ENCODE results near the gene COMMD10.

Gene COMMD10

DNA sequence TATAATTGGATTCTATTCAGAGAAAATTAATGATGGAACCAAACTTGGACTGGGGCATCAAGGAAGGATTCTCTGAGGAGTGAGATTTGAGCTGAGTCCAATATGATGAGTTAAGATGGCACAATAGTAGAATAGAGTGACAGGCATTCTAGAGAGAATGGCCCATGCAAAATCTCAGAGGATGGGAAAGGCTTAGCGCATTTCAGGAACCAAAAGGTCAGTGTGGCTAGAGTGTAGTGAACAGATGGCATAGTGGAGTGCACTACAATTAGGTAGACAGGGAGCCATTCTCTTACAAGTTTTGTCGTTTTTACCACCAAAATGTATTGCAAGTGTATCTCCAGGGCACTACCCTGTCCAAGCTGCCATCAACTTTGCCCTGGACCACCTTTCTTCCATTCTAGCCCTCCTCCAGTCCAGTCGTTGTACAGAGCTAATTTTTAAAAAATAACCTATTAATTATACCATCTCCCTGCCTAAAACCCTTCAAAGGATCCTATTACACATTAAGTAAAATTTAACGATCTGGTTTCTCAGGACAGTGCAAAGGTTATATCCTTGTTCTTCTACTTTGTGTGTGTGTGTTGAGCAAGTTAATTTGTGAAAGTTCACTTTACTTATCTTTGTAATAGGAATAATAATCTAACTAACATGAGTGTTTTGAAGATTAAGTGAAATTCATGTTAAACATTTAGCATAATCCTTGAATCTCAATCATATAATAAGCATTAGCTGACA lies 211.7 kb downstream of the COMMD10 start:
- no peak for DNase-seq

DNA sequence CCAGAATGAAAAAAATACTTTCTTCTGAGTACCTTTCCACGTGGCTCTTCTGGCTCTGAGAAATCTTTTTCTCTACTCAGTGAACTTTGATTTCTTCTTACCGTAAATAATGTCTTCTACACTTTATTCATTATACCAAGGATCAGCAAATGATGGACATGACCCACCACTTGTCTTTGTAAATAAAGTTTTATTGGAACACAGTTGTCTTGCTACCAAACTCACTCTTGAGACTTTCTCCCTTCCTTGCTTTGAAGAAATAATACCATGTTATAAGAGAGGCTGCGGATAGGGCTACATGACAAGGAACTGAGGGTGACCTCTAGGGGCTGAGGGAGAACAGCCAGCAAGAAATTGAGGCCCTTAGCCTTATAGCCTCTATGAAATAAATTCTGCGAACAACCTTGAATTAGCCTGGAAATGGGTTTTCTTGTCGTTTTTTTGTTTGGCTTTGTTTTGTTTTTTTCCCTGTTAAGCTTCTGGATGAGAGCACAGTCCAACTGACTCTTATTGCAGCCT lies 212.5 kb downstream of the COMMD10 start:
- no peak for DNase-seq

DNA sequence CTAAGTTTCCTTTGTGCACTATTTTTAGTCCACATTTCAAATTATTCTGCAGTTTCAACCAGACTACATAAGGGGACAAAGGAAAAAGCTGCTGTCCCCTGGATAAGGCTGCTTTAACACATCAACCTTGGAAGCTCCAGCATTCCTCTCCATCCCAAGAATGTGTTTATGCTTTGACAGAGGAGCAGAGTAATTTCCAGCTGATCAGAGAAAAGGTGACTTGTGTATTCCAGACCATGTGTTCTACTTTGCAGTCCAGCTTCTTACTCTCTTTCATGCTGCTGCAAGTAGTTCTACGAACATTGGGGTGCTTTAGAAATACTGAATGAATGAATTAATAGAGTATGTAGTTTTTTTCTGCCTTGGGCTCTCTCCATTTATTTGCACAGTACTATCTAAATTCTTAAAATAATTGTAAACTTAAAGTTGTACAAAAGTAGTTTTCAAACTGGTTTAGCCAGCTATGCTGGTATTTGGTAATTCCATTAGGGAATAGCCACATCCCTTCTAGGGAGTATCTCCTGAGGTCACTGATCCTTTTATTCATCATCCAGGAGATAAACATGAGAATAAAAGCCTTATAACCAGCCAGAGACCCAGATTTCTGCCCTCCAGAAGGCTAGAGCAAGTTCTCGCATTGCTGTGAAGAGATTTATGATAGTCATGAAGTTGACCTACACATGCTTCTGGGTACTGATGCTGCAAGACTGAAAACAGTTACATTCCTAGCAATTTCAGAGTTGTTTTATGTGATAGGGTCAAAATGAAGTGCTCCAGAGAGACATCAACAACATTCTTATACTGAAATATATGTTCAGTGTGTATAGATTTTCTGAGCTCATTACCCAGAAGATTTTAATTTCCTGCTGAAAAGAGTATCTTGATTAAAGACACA lies 215.2 kb downstream of the COMMD10 start:
- DNase-seq: no peak

DNA sequence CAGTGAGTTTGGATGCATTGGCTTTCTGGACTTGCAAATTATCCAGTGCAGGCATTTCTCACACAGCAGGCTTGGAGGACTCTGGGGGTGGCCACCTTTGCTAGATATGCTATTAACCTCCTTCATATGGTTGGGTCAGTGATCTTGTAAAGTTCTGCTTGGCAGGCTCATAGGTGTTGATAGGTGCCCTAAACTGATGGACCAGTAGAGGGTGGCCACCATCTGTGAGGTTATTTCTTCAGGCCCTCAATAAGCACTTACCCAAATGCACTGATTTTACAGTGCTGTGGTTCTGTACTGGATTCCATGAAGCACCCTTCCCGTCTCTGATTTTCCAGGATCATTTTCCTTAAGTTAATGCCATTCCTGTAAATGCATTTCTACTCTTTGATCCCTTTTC lies 216.3 kb downstream of the COMMD10 start:
- DNase-seq: no peak

DNA sequence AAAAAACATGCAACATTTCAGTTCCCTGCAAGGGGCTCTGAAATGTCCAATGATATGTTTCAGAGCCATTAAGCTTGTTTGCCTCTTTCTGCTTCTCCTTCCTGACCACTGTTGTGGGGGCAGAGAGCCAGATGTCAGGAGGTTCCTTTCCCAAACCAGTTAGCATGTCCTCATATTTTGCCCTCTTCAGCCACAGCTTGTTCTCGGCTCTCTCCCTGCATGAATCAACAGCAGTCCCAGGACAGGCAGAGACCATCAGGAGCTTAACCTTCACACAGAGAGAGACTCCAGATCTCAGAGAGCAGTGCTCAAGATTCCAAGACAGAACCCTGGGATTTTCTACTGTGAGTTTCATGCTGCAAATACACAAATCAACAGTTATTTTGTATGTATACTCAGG lies 218.5 kb downstream of the COMMD10 start:
- no peak for DNase-seq

DNA sequence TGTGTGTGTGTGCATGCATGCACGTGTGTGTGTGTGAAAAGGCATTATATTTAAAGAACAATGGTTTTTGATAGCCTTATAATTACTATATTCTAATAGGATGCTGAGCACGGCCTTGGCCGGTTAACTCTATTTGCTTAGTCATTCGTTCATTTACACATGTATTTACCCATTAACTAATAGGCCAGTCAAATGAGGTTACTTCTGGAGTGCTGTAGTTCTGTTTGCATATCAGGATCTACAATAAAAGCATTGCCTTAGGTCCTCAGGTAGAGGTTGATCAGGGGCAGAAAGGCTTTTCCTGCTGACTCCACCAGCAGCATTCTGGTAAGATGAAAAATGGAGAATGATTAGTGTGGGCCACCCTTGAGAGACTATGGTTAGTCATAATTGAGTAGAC lies 219.0 kb downstream of the COMMD10 start:
- peak; percentile 87 for DNase-seq

DNA sequence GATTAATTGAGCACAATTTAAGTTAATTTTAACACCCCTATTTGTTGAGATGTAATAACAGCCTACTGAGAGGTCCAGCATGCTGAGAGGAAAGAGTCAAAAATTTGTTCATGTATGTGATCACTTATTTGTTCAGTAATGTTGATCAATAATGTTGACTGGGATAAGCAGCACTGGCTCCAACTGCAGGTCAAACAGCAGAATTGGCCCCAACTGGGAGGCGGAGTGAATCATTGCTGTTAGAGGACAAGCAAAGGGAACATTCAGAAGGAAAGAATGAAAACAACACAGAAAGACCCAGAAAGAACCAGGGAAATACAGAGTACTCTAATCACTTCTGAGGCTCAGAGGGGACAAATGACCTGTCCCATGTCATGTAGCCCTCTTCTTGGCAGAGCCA lies 221.1 kb downstream of the COMMD10 start:
- DNase-seq: no peak

DNA sequence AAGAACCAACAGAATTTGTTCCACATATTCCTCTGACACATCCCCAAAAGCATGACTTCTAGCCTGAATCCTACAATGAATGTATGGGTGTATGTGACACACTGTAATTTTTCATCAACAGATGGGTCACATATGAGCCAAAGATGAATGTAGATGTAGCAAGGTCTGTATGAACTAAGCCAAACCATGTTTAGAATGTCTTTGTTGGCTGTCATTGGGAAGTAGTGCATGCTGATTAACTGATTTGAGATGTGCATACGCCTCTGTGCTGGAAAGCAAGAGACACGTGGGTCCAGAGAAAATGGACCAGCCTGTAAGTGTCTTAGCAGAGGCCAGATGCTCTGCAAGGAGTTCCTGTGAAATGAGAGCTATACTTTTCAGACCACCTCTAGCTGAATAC lies 222.0 kb downstream of the COMMD10 start:
- DNase-seq: no peak

DNA sequence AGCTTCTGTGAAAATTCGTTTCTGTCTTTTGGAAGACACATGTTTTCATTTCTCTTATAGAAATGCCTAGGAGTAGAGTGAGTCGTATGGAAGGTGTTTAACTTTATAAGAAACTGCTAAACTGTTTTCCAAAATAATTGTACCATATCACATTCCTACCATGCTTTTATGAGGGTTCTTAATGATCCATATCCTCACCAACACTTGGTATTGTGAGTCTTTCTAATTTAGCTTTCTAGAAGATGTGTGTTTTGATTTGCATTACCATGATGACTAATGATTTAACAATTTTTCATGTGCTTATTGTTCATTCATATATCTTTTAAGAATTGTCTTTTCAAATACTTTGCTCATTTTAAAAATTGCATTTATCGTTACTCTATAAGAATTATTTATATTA lies 223.6 kb downstream of the COMMD10 start:
- no peak for DNase-seq

DNA sequence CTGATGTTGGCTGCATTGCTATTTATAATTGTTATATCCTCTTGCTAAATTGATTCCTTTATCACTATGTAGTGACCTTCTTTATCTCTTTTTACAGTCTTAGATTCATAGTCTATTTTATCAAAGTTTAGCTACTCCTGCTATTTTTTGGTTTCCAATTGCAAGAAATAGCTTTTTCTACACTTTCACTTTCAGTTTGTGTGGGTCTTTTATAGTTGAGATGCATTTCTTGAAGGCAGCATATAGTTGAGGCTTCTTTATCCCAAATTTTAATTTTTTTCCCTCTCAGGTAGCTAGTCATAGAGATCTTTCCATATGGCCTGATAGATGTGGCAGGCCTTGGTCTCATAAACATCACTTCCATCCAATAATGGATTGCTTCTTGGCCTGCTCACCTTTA lies 228.5 kb downstream of the COMMD10 start:
- no peak for DNase-seq

DNA sequence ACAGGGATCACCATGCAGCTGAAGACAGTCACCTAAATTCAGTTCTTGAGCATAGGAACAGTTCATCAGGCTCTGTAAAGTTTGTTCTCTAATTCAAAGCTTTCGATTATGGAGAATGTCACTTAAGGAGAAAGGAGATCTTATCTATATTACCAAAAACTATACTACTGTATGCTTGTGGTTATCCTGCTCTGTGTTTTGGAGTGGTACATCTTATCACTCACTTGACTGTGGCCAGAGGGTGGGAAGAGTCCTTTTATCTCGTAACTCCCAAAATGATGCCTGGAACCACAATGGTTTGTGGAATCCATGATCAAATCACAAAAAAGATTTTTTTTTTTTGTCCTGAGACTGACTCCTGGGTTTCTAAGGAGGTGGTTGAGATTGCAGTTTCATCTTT lies 230.7 kb downstream of the COMMD10 start:
- DNase-seq: no peak

DNA sequence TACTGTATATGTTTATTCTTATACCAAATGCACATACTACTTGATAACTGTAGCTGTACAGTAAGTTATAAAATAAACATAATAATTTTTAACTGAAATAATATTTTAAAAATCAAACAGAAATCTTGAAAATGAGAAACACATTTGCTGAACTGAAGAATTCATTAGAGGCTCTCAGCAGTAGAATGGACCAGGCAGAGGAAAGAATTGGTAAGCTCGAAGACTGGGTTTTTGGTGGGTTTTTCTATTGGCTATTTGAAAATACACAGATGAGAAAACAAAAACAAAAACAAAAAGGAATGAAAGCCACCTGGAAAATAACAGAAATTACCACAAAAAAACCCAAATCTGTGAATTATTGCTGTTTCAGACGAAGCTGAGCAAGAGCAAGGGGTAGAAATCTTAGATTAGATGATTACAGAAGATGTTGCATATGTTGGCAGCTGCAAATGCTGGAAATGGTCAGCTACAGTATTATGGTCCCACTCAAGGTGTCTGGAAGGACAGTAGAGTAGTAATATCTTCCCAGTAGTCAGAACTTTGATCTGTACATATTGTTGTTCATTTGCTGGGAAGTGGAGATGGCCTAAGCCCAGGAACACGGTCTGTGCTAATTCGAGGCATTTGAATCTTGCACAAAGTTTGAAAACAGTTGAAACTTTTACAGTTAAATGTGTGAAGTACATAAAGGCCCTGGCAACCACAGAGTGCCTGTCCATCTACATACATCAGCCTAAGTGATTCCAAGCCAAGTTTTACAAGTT lies 233.4 kb downstream of the COMMD10 start:
- no peak for DNase-seq

DNA sequence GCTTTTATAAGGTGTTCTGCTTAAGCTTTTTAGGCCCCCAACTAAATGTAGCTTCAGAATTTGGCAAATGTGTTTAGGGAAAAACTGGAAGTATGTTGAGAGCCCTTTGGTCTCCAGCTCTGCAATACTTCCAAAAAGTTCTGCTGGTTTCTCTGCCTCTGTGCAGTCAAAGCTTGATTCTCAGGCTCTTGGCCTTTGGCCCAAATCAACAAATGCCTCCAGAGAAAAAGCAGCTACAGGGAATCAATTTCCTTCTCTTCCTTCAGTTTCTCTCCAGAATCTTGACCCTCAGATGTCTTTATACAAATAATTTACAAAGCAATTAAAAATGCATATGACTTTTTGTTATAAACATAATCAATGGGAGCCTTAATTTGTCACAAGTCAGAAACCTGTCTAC lies 235.7 kb downstream of the COMMD10 start:
- DNase-seq: no peak

DNA sequence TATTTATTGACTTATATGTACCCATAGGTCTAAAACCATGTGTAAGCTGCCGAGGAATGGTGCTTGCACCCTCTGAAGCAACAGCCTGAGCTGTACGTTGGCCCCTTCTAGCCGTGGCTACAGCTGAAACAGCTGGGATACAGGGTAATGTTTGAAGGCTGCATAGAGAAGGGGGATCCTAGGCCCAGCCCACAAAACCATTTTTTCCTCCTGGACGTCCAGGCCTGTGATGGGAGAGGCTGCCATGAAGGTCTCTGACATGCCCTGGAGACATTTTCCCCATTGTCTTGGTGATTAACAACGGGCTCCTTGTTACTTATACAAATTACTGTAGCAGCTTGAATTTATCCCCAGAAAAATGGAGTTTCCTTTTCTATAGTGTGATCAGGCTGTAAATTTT lies 244.7 kb downstream of the COMMD10 start:
- no peak for DNase-seq

DNA sequence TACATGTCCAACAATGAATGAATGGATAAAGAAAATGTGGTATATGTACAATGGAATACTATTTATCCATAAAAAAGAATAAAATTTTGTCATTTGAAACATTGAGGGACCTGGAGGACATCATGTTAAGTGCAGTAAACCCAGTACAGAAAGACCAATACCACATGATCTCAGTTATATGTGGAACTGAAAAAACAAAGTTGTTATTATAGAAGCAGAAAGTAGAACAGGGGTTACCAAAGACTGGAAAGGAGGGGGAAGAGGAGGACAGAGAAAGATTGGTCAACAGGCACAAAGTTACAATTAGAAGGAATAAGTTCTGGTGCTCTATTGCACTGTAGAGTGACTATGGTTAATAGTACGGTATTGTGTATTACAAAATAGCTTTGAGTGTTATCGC lies 256.0 kb downstream of the COMMD10 start:
- no peak for DNase-seq
